GM19025 (cell line): Measurements from ENCODE around the gene GORASP2.

Experiments
- ATAC-seq: cut with Tn5 transposase; IDR thresholded peaks from one replicate; pipeline ENCODE4 v1.9.1; 2021; ENCODE audit warnings: mild to moderate bottlenecking, low read depth, moderate library complexity; ENCODE audit not compliant: unreplicated experiment

GORASP2 gene

GRCh38 chr2:170963386-170963785, 34.3 kb downstream of the GORASP2 start:
- no peak for ATAC-seq

DNA sequence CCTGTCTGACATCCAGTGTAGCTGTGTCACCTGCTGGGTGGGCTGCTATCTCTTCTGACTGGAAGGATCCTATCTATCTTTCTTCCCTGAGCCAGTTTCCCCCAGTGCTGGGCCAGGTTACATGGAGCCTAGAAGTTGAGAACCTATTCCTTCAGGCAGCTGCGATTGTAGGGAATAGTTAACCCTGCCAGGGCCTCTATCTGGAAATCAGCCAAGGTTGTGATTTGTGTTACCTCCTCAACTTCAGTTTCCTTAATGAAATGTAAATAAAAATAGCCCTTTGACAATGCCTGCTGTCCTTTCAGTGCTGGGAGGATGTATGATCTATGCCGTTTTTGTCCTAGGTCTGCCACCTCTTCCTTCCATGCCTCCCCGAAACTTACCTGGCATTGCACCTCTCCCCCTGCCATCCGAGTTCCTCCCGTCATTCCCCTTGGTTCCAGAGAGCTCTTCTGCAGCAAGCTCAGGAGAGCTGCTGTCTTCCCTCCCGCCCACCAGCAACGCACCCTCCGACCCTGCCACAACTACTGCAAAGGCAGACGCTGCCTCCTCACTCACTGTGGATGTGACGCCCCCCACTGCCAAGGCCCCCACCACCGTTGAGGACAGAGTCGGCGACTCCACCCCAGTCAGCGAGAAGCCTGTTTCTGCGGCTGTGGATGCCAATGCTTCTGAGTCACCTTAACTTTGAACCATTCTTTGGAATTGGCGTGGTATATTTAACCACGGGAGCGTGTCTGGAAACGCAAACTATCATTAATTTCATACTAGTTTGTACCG, 36.6 kb downstream of the GORASP2 start:
- ATAC-seq: no peak

- no peak for ATAC-seq
Observed at GRCh38 chr2:170966648-170967396, 37.8 kb downstream of the GORASP2 start.

- no peak for ATAC-seq
Observed at GRCh38 chr2:170967553-170967952, 38.5 kb downstream of the GORASP2 start.

- no peak for ATAC-seq
Observed at GRCh38 chr2:170968205-170969003, 39.4 kb downstream of the GORASP2 start.

DNA sequence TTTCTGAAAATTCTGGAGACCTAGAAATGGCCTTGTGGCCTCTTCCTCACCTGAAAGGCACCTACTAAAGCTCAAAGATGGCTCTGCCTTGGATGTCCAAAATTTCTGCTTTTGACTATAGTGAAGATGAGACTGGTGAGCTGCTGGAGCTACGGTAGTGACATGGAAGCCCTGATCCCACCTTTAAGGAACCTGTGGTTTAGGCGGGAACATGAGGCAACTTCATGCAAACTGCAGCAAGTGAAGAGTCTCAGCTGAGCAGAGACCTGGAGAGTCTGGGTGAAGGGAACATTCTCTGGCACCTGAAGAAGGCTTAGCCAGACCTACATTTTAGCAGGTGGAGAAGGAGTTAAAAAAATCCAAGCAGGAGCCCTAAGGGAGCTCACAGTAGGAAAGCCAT, 40.0 kb downstream of the GORASP2 start:
- no peak for ATAC-seq

GRCh38 chr2:170969872-170970496, 40.9 kb downstream of the GORASP2 start:
- ATAC-seq: no peak

DNA sequence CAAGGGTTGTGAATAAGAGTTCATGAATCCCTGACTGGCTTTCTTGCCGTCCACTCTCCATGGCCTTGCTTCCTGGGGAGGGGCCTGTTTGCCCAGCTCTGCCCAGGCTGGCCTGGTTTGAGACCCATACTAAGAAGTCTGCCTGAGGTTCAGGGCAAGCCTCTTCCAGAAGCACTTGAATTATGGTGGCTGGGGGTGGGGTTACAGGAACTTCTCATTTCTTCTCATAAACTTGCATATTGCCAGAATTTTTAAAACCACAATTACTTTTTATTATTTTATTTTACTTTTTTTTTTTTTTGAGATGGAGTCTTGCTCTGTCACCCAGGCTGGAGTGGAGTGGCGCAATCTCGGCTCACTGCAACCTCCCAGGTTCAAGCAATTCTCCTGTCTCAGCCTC, 42.0 kb downstream of the GORASP2 start:
- ATAC-seq: no peak

- ATAC-seq: no peak
Observed at GRCh38 chr2:170972296-170973224, 43.5 kb downstream of the GORASP2 start.

DNA sequence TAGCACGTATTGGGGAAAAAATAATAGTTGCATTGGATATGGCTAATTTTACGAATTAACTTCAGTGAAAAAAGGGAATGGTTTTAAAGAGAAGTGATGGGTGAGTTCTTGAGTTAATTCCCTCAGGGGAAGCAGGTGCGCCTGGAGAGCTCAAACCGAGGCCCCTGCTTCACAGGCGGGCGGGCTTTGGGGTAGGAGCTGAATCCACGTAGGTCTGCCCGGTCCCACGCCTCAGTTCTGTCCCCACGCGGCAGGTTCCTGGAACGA, 44.1 kb downstream of the GORASP2 start:
- no peak for ATAC-seq

DNA sequence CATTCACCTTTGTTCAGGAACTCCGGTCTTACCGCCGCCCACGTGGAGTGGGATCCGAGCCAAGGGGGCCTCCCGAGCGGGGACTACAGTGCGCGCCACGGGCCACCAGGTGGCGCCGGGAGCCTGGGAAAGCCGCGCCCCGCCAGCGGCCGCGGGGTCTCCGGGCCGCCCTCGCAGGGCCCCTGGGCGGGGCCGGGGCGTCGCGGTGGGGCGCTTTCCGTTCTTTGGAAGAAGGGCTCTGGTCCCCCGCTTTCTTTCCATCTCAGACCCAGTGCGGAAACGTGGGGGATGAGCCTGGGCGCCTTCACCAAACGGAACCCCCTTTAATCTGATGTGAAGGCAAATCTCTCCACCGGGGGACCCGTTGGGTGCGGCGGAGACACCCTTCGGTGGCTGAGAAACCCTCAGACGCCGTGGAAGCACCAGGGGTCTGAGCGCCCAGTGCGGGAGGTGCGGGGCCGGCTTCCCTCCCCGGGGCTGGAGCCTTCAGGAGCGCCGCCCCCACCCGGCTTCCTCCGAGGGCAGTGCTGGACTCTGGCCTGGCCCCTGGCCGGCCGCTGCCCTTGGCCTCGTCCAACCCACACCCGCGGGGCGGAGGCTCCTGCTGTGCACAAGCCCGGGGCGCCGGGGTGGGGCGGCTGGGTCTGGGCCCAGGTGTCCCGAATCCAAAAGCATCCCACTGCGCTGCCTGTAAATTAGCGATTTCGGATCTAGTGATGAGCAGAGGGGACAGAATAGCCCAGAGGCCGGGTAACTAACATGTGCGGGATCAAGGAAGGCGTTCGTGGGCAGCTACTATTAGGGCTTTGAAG, 44.6 kb downstream of the GORASP2 start:
- peak; percentile 94 for ATAC-seq

DNA sequence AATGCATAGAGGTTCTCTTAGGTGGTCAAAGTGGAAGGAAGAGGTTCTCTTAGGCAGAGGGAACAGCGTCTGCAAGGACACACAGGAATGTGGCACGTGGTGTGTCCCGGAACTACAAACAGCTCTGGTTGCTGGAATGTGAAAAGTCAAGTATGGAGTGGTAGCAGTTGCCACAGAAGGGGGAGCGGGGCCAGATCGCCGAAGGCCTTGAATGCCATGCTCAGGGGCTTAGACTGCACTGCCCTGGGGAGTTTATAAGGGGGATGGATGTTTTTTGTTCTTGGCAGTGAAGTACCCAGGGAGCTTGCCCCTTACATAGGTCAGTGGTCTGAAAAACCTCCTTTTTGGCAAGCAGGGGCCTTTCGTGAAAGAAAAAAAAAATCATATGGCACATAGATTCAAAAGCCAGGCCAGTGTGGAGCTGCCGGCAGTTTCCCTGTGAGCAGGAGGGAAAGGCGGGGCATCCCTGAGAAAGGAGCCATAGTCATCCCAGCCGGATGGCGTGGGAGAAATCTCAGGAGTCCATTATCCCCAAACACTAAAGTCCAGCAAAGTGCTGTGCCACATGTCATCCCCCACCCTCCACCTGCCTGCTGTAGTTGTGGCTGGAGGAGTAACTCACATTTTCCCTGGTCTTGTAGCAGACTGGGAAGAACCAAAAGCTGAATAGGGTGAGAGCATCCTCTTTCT, 45.4 kb downstream of the GORASP2 start:
- no peak for ATAC-seq

DNA sequence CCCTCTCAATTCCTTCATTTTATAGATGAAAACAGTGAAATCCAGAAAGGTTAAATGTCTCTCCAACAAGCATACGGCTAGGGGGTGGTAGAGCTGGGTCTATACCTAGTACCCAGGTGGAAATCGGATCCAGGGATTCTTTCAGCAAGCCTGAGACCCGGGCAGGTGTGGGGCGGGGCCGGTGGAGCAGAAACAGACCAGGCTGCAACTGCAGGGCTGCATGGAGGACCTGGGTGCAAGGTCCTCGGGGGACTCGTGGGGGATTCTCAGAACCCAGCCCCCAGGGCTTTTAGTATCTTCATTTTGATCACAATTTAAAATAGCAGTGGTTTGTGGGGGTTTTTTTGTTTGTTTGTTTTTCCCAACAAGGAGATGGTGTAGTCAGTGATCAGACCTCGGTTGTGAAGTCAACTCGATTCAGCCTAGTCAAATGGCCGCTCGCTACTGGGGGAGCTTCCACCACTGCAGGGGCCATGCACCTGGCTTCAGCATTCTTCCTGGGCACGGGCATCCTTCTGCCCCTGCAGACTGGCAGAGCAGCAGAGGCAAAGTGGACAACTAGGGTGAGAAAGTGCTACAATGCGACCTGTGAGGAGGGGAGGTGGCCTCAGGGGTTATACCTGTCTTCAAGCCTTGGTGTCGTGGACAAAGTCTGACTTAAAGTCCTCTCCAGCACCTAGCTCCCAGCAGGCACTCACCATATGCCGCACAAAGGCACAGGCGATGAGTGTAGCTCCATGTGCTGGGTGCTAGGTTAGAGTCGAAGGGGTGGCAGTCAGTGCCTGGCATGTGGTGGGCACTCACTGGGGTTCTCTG, 46.3 kb downstream of the GORASP2 start:
- ATAC-seq: no peak

DNA sequence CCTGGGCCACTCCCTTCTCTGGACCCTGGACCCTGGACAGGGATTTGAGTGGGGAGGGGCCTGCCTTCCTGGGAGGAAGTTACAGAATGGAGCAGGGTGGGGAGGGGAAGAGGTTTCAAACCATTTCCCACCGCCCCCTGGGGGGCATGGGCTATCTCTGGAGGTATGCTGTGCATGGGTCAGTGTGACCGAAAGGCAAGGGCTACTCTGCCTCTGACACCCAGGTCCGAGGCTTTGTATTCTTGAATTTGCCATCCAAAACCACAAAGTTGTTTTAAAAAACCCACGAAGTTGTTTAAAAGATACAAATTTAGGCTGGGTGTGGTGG, 46.9 kb downstream of the GORASP2 start:
- ATAC-seq: no peak

DNA sequence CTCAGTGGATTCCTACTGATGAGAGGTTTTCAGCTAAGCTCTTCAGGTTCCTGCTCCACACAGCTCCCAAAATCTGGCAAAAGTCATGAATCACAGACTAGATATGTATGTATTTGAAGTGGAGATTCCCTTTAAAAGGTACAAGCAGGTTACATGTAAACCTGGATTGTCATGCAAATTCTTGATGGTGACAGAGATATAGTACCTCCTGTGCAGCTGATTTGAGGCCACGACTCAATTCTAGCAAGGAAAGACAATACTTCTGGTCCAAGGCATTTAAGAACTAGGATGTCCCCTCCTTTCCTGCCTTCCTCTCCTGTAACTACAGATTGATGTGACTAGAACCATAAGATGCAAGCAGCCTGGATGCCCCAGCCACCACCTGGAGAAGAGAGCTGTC, 55.0 kb downstream of the GORASP2 start:
- no peak for ATAC-seq

DNA sequence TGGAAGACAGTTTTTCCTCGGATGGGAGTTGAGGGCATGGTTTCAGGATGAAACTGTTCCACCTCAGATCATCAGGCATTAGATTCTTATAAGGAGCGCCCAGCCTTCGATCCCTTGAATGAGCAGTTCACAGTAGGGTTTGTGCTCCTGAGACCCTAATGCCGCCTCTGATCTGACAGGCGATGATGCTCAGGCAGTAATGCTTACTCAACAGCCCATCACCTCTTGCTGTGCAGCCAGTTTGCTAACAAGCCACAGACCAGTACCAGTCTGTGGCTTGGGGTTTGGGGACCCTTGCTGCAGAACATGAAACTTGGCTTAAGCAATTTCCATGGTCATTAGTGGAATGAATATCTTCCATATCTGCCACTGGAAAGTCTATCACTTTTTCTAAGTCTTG, 56.4 kb downstream of the GORASP2 start:
- no peak for ATAC-seq

DNA sequence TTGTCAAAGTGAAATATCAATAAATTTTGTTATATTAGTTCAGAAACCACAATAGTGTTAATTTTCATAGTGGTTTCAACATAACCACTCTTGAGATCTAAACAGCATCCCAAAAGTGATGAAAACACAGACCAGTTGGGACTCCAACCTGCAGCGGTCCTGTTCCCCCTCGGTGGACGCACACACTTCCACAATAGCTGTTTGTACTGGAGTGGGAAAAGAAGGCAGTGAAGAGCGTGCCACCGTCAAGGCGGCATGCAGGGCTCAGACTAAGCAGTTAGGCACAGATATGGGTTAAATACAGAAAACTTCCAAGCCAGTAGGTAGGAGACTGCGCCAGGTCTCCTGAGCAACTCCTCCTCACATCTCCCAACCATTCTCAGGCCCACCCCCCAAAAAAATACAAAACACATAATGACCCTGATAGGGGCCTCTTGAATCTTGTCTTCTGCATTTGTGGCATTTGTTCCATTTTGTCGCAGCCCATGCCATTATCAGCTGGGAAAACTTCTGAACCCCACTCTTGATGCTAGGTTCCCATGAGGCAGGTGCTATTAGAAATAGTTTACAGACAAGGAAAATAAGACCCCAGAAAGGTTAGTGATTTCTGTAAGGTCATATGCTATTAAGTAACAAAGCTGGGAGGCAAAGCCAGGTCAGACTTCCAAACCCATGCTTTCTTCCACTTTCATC, 57.7 kb downstream of the GORASP2 start:
- ATAC-seq: no peak
